AG08395 (cell line): ENCODE data around the gene DPCD.
A peak's percentile ranks its signal among the peaks of the same experiment; 100 is the strongest.
"Not testable (repeated sequence)": the region's sequence is repeated elsewhere in the genome, so short reads cannot be mapped to it uniquely, and the experiment has no call there.

ENCODE experiments used
- DNase-seq: peaks from one replicate; pipeline ENCODE4 v3.0.0; 2012; ENCODE audit warnings: mixed read lengths, low spot score

DPCD gene

GRCh38 chr10:101585841-101586240, 2.3 kb upstream of the DPCD start:
- no peak for DNase-seq

- DNase-seq = peak; percentile 48
These were observed 758 bp downstream of the DPCD start for GRCh38 chr10:101588879-101589278.

DNA sequence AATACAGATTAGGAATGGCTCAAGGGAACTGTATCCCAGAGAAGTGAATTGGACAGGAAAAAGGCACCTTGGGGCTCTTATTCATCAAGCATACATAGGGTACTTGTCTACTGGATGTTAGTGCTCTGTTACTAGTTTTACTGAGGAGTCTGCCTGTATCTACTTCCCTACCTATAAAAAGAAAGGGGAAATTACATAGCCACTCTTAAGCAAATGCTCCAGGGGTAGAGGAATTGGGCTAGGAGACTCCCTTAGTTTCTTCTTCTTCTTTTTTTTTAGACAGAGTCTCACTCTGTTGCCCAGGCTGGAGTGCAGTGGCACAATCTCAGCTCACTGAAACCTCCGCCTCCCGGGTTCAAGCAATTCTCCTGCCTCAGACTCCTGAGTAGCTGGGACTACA, 5.2 kb downstream of the DPCD start:
- not testable (repeated sequence) for DNase-seq

GRCh38 chr10:101595591-101596433, 7.7 kb downstream of the DPCD start:
- no peak for DNase-seq

DNA sequence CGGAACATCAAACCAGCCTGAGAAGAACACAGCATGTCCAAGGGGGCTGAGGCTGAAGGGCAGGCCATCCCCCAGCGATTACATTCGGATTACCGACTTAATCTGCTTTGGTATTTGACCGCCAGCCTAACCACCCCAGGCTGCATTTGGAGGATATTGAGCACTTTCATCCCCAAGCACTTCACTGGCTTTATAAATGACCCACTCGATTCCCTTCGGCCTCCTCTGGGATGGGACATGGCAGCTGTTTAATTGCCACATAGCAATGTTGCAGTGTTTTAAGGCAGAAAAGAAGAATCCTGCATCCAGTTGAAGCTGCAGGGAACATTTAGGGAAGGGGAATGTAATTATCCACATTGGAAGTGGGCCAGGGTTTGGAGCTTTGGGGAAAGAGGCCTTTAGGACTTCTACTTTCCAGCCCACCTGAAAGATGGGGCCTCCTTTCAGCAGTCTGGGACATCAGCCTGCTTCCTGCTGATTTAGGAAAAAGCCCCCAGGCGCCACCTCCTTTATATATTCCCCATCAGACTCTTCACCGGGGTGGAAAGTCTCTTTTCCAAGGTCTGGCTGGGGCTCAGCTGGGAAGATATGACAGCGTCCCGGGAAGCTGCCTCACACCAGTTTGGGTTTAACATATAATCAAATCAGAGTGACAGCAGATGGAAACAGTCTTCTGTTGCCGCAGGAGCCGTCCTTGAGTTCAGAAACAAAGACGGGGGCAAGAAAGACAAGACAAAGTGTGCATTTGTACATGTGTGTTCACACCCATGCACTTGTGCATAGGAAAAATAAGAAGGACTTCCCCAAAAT, 9.2 kb downstream of the DPCD start:
- DNase-seq = no peak

DNA sequence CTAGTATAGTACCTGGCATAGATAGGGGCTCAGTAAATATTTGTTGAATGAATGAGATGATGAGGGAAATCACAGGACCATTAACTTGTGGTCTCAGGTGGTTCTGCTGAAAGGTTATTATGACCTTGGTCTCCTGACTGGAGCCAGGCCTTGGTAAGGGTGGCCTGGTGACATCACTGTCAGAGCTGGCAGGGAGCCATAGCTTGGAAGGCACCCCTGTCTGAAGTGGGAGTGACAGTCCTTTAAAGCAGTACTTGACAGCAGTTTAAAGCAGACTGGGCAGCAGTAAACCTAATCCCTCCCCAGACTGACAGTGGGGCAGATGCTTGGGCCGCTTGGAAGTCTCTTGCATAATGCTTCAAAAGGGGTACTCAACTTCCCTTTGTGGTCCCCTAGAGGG, 13.4 kb downstream of the DPCD start:
- DNase-seq = no peak

GRCh38 chr10:101602761-101603398, 14.8 kb downstream of the DPCD start:
- DNase-seq = peak; percentile 90

- no peak for DNase-seq
These were observed 19.0 kb downstream of the DPCD start for GRCh38 chr10:101607124-101607523.

DNA sequence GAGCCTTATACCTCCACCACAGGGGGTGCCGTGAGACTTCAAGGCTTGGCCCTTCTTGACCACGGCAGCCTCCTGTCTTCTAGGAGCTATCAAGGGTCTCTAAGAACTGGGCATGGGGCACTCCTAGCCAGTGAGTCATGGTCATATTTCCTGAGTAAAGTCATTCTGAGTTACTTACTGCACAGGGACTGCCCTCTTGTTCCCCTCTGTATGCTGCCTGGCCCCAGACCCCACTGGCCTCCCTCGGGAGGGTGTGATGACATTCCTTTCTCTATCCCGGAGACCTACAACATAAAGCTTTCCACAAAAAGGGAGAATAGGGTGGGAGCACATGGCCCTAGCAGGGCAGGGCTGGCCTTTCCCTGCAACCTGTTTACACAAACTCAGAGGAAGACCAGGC, 21.4 kb downstream of the DPCD start:
- no peak for DNase-seq

DNA sequence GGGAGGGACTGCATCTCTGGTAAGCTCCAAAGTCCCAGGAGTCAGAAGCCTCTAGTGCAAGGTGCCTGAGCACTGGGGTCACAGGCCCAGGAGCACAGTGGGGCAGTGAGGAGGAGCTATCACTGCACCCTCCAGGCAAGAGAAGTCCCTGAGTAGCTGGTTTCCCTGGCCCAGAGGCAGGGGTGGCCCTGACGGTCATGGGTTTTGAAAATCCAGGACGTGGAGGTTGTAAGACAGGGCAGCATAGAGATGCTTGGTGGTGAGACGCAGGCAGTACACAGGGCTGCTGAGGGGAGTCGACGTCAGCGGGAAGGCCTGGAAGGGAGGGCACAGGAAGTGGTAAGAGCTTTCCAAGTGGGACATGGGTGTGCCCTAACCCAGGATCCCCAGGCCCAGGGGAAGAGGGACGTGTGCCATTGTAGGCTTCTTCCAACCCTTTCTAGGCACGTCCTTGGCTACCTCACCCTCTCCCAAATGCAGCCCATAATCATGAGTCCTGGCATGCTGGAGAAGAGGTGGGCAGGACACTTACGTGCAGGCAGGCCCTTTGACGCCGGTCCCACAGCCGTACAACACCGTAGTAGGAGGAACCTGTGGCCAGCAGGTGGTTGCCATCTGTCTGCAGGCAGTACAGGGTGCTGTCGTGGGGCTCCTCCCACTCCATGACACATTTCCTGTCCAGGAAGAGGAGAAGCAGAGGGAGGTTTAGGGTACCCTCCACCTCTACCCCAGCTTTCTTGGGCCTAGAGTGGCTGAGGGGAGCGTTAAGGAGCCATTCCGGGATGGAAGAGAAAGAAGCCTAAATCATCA, 23.2 kb downstream of the DPCD start:
- DNase-seq = peak; percentile 14

DNA sequence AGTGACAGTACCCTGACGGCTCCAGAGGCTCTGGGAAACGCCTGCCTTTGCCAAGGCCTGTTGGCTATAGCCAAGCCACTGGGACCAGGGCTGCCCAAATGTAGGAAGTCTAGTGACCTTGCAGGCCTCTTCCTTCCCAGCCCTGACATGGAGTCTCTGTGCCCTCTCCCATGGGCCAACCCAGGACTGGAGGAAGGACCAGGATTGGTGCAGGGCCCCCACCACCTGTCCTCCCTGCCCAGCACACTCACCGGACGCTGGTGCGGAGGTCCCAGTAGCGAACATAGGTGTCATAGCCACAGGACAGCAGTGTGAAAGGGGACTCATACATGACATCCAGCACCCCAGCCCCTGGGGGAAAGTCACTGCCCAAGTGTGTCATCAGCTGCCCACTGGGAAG, 24.0 kb downstream of the DPCD start:
- no peak for DNase-seq

DNA sequence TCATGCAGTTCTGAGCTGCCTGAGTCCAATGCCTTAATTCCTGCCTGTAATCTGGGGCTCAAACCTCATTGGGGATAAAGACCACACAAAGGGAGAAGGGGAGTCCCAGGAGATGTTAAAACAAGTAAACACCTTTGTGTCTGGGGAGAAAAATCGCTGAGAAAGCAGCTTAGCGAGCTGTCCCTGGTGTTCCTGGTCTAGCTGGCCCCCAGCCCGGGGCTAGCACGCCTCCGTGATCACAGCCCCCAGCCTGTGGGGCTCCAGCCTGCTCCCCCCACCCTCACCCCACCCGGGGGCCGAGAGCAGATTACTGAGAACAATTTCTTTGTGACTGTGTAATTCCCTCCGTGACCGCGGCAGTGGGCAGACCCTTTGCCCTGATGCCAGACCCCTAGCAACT, 24.8 kb downstream of the DPCD start:
- no peak for DNase-seq

DNA sequence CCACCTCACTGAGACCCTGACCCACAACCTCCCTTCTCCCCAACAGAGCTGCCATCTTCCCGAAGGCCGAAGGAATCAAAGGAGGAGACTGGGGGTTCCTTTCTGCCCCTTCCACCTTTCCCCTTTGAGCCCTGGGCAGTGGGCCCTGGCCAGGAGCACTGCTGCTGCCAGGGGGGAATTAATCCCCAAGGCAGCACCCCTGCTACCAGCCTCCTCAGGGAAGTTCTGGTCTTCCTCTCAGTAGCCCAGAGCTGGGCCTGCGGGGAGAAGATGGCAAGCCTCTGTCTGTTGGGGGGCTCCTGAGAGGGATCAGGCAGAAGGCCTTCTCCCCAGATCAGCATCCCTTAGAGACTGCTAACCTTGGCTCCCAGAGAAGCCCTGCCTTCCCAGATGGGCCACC, 25.5 kb downstream of the DPCD start:
- DNase-seq = no peak

GRCh38 chr10:101614663-101615524, 26.8 kb downstream of the DPCD start:
- no peak for DNase-seq

GRCh38 chr10:101615525-101616116, 27.5 kb downstream of the DPCD start:
- DNase-seq = no peak

- no peak for DNase-seq
These were observed 28.4 kb downstream of the DPCD start for GRCh38 chr10:101616415-101617101.

GRCh38 chr10:101617102-101617823, 29.1 kb downstream of the DPCD start:
- DNase-seq = no peak

DNA sequence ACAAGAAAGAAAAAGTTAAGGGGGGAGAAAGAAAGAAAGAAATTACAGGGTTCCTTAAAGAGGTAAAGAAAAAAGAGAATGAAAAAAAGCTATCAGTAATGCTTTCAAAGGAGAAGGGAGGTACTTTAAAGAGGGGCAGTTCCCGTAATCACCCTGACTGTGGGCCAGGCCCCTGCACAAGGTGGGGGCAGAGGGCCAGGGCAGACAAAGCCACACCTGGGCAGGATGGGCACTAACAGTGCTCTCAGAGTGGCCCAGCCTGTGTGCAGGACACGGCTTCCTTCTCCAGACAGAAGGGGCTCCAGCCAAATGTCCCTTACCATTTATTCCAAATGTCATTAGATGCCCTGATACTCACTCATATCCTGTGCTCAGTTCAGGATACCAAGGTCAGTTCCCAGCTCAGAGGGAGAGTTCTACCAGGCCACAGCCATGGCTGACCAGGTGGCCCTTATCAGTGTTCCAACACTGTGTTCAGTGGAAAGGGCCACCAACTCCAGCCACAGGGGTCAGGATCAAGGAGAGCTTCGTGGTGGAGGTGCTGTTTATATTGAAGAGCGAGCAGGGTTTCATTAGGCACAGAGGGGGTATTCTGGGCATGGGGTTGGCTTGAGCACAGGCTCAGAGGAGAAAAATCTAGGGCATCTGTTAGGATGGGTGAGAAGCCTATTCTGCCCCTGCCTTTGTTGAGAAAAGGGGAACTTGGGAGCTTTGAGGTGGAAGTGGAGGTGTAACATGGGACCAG, 29.9 kb downstream of the DPCD start:
- no peak for DNase-seq

- DNase-seq = no peak
These were observed 30.8 kb downstream of the DPCD start for GRCh38 chr10:101618871-101619270.
